ENCODE data around the gene CHMP5. TPM values are rescaled to one million over a fixed set of nuclear protein-coding genes. Genes with fewer than 3 reads are reported as not detected.

CHMP5 gene
- total RNA-seq, 4 donors from 2014 or later, result 43.7 to 60.3 (median 50.7) TPM

DNA sequence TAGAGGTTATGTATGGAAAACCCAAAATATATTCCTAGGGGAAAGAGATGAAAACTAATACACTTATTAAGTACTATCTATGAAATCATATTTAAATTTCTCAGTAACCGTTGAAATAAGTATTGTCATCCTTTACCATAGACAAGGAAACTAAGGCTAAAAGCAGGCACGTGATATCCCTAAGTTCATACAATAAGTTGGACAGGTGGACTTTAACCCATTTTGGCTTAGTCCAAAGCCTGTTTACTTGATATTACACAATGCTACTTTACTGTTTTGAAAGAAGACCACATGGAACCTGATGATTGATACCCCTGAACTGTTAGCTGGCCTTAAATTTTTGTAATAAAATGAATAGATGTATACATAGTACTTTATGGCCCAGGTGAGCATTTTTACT lies 28.9 kb downstream of the CHMP5 start:
- DNase-seq (ENCODE audit: low spot score in 2 of 2), result no peak
- Histone ChIP-seq H3K36me3 (peaks cover 56% of the 10 kb centered on the region), H3K27me3 (no peaks in the 10 kb centered on the region), H3K4me3 (no peak overlapping the region), H3K9me3 (no peaks in the 10 kb centered on the region), H3K27ac (no peak overlapping the region), H3K4me1 (peaks cover 87% of the 10 kb centered on the region)
- TF ChIP-seq POLR2AphosphoS5 (IDR thresholded peaks at IDR 0.05), result no peak
- TF ChIP-seq EP300 (IDR thresholded peaks at IDR 0.05), result no peak
- TF ChIP-seq, protein P1, sequence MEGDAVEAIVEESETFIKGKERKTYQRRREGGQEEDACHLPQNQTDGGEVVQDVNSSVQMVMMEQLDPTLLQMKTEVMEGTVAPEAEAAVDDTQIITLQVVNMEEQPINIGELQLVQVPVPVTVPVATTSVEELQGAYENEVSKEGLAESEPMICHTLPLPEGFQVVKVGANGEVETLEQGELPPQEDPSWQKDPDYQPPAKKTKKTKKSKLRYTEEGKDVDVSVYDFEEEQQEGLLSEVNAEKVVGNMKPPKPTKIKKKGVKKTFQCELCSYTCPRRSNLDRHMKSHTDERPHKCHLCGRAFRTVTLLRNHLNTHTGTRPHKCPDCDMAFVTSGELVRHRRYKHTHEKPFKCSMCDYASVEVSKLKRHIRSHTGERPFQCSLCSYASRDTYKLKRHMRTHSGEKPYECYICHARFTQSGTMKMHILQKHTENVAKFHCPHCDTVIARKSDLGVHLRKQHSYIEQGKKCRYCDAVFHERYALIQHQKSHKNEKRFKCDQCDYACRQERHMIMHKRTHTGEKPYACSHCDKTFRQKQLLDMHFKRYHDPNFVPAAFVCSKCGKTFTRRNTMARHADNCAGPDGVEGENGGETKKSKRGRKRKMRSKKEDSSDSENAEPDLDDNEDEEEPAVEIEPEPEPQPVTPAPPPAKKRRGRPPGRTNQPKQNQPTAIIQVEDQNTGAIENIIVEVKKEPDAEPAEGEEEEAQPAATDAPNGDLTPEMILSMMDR (IDR thresholded peaks at IDR 0.05), result no peak
- 84% methylated on average over 2 of the region's 2 CpGs for WGBS

DNA sequence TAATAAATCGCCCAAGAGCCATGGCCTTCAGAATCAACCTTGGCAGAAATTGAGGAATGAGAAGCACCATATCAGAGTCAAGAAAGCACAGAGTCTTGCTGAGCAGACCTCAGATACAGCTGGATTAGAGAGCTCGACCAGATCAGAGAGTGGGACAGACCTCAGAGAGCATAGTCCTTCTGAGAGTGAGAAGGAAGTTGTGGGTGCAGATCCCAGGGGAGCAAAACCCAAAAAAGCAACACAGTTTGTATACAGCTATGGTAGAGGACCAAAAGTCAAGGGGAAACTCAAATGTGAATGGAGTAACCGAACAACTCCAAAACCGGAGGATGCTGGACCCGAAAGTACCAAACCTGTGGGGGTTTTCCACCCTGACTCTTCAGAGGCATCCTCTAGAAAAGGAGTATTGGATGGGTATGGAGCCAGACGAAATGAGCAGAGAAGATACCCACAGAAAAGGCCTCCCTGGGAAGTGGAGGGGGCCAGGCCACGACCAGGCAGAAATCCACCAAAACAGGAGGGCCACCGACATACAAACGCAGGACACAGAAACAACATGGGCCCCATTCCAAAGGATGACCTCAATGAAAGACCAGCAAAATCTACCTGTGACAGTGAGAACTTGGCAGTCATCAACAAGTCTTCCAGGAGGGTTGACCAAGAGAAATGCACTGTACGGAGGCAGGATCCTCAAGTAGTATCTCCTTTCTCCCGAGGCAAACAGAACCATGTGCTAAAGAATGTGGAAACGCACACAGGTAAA lies 30.0 kb downstream of the CHMP5 start:
- no peak for TF ChIP-seq EP300 (IDR thresholded peaks at IDR 0.05)
- no peak for TF ChIP-seq POLR2AphosphoS5 (IDR thresholded peaks at IDR 0.05)
- H3K4me1 ChIP-seq, result peaks cover 80% of the 10 kb centered on the region

DNA sequence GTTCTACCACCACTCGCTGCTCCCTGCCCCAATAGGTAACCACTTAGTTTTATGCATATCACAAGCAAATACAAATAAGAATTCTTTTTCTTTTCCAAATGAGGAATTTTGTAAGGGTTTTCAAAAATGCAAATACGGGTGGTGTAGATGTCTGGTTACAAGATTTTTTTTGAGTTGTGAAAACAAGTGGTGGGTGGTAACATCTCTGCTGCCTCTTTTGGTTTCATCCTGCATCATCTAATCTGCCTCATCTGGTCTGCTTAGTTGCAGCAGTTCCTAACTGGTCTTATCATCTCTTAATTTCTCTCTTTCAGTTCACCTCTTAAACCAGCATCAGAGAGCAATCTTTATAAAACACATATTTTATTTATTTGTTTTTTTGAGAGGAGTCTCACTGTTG lies 30.7 kb downstream of the CHMP5 start:
- DNase-seq (ENCODE audit: low spot score in 2 of 2), result no peak
- Histone ChIP-seq H3K27ac (no peak overlapping the region), H3K4me3 (no peak overlapping the region), H3K27me3 (no peaks in the 10 kb centered on the region), H3K9me3 (no peaks in the 10 kb centered on the region), H3K4me1 (peaks cover 84% of the 10 kb centered on the region), H3K36me3 (peaks cover 67% of the 10 kb centered on the region)
- WGBS, result 85% methylated on average over 2 of the region's 2 CpGs
- TF ChIP-seq, protein P1 (IDR thresholded peaks at IDR 0.05), result no peak
- TF ChIP-seq POLR2AphosphoS5 (IDR thresholded peaks at IDR 0.05) (no peak), EP300 (IDR thresholded peaks at IDR 0.05) (no peak), POLR2A (IDR thresholded peaks at IDR 0.05) (no peak)

More for the DNA sequence above, 30.0 kb downstream of the CHMP5 start:
- no peak overlapping the region for H3K4me3 ChIP-seq
- 92% methylated on average over 12 of the region's 12 CpGs for WGBS
- H3K36me3 ChIP-seq, result peaks cover 62% of the 10 kb centered on the region
- H3K9me3 ChIP-seq, result no peaks in the 10 kb centered on the region
- no peak for DNase-seq (ENCODE audit: low spot score in 2 of 2)
- no peak overlapping the region for H3K27ac ChIP-seq
- H3K27me3 ChIP-seq, result no peaks in the 10 kb centered on the region

DNA sequence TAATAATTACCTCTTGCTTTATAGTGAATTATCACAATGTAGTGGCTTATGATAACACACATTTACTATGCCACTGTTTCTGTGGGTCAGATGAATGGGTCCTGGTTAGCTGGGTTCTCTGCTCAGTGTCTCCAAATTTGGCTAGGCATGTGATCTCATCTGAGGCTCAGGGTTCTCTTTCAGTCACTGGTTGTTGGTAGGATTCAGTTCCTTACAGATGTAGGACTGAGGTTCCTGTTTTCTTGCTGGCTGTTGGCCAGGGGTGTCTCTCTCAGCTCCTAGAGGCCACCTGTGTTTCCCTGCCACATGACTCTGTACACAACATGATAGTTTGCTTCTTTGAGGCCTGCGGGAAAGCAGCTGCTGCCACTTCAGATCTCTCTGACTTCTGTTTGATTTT lies 32.6 kb downstream of the CHMP5 start:
- Histone ChIP-seq H3K4me3 (no peak overlapping the region), H3K27me3 (no peaks in the 10 kb centered on the region), H3K27ac (no peak overlapping the region), H3K4me1 (peaks cover 67% of the 10 kb centered on the region), H3K36me3 (peaks cover 80% of the 10 kb centered on the region), H3K9me3 (no peaks in the 10 kb centered on the region)
- DNase-seq (ENCODE audit: low spot score in 2 of 2), result no peak
- no peak for TF ChIP-seq EP300 (IDR thresholded peaks at IDR 0.05)
- TF ChIP-seq POLR2A (IDR thresholded peaks at IDR 0.05), result no peak
- TF ChIP-seq, protein P1 (IDR thresholded peaks at IDR 0.05), result no peak
- no peak for TF ChIP-seq POLR2AphosphoS5 (IDR thresholded peaks at IDR 0.05)
- WGBS, result 60% methylated on average over 1 of the region's 1 CpG

DNA sequence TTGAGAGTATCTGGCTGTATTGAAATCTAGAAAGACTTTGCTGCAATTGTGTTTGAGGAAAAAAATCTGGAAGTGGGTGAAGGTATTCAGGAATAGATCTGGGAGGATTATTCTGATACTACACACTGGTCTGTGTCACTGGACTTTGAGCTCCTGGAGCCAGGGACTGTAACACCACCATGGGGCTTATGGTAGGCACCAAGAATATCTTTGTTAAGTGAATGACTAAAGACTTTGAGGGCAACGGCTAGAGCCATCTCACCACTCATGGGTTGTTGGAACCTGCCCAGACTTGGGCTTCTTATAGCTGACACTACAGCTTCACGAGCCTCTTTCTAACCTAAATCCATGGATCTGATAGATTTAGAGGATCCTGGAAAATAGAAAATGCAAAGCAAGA lies 35.7 kb downstream of the CHMP5 start:
- H3K4me1 ChIP-seq, result peaks cover 38% of the 10 kb centered on the region
- H3K27me3 ChIP-seq, result no peaks in the 10 kb centered on the region
- no peak overlapping the region for H3K4me3 ChIP-seq
- H3K9me3 ChIP-seq, result no peaks in the 10 kb centered on the region
- TF ChIP-seq EP300 (IDR thresholded peaks at IDR 0.05) (no peak), POLR2AphosphoS5 (IDR thresholded peaks at IDR 0.05) (no peak), POLR2A (IDR thresholded peaks at IDR 0.05) (no peak)
- TF ChIP-seq, protein P1 (IDR thresholded peaks at IDR 0.05), result no peak
- H3K36me3 ChIP-seq, result peaks cover 90% of the 10 kb centered on the region
- 75% methylated on average over 2 of the region's 2 CpGs for WGBS
- H3K27ac ChIP-seq, result no peak overlapping the region
- DNase-seq (ENCODE audit: low spot score in 2 of 2), result no peak

Measured in suprapubic skin (tissue), 4 donors.